Tibial nerve (tissue), 4 donors: ENCODE measurements around the gene DNAJC4. TPM values are rescaled to one million over a fixed set of nuclear protein-coding genes. Genes with fewer than 3 reads are reported as not detected.

Experiments used
- DNase-seq, 2 donors: peaks; one replicate each; pipeline ENCODE4 v3.0.0-alpha.2; 2019; ENCODE audit warnings: low spot score in 2 of 2
- H3K27ac ChIP-seq, 4 donors: fragments of 200-600 bp; sonication (generic) in 3 of 4; one replicate each; pipeline ENCODE4 v1.5.1; 2017 to 2019; ENCODE audit warnings: mild to moderate bottlenecking in 1 of 4
- H3K27me3 ChIP-seq, 2 donors: fragments of 200-600 bp; sonication (generic) in 1 of 2; one replicate each; pipeline versions ENCODE4 v1.5.1 to v1.6.0; 2017 to 2019
- H3K36me3 ChIP-seq, 3 donors: fragments of 200-600 bp; sonication (generic); one replicate each; pipeline ENCODE4 v1.5.1; 2018 to 2019
- H3K4me1 ChIP-seq, 4 donors: fragments of 200-600 bp; sonication (generic) in 3 of 4; one replicate each; pipeline ENCODE4 v1.5.1; 2017 to 2019
- H3K4me3 ChIP-seq, 4 donors: fragments of 200-600 bp; sonication (generic) in 3 of 4; one replicate each; pipeline ENCODE4 v1.5.1; 2017 to 2019; ENCODE audit warnings: mild to moderate bottlenecking in 1 of 4, moderate library complexity in 1 of 4
- H3K9me3 ChIP-seq, 4 donors: fragments of 200-600 bp; sonication (generic) in 3 of 4; one replicate each; pipeline ENCODE4 v1.5.1; 2017 to 2019
- CTCF ChIP-seq, 5 experiments: fragments of 200-600 bp in 3 of 5; fragments of 450-650 bp in 2 of 5; sonication (generic) in 3 of 5; IDR thresholded peaks; one replicate each; pipeline ENCODE4 v1.5.1; 2016 to 2019; ENCODE audit warnings: antibody characterized with exemption in 5 of 5, mild to moderate bottlenecking in 3 of 5, moderate library complexity in 2 of 5
- EP300 ChIP-seq, 2 donors: sonication (generic); formaldehyde crosslinking; IDR thresholded peaks; one replicate each; pipeline ENCODE4 v1.6.1; 2017; ENCODE audit warnings: antibody characterized with exemption in 2 of 2, mild to moderate bottlenecking in 1 of 2
- POLR2A ChIP-seq, 2 donors: fragments of 450-650 bp; IDR thresholded peaks; one replicate each; pipeline ENCODE4 v1.6.1; 2017; ENCODE audit warnings: antibody characterized with exemption in 2 of 2, mild to moderate bottlenecking in 2 of 2, moderate library complexity in 2 of 2
- WGBS, 2 donors: methylation state at CpG; one replicate each; pipeline ENCODE4 v1.1.5; 2018; 5-methylcytosine and 5-hydroxymethylcytosine counted together
- total RNA-seq, 4 donors: library from RNA; depleted of rRNA; stranded (reverse); fragments of >200 nt; gene quantifications; one replicate each; pipeline ENCODE4 v1.1.0, GENCODE V29; 2016

DNAJC4 gene
- total RNA-seq, 4 donors from 2014 or later: 20.1 to 42.0 (median 25.8) TPM

GRCh38 chr11:64204080-64204440, 26.3 kb upstream of the DNAJC4 start:
- DNase-seq: no peak
- Histone ChIP-seq H3K4me3 (no peak overlapping the region), H3K36me3 (peaks cover 0 to 84% (median 24%) of the 10 kb centered on the region in 3 donors), H3K27me3 (no peaks in the 10 kb centered on the region), H3K4me1 (peaks cover 0 to 25% (median 10%) of the 10 kb centered on the region in 4 donors), H3K9me3 (no peaks in the 10 kb centered on the region), H3K27ac (no peak overlapping the region)
- TF ChIP-seq POLR2A (IDR thresholded peaks at IDR 0.05) (no peak), CTCF (IDR thresholded peaks at IDR 0.05) (no peak), EP300 (IDR thresholded peaks at IDR 0.05) (no peak)
- WGBS, 2 donors: 82 to 83% methylated on average over 15 to 16 of the region's 16 CpGs

GRCh38 chr11:64204464-64204989, 25.8 kb upstream of the DNAJC4 start:
- peaks cover 0 to 81% (median 23%) of the 10 kb centered on the region in 3 donors for H3K36me3 ChIP-seq

GRCh38 chr11:64206457-64207255, 23.7 kb upstream of the DNAJC4 start, which contains the start of gene FERMT3:
Gene FERMT3, plus strand, starts transcription at chr11:64206721. Its CDS starts 644 bp downstream, at chr11:64207365.
- 62 to 68% methylated on average over 6 to 13 of the region's 27 CpGs for WGBS, 2 donors
- peak within 1 kb of the TSS; percentile 11 to 54 (median 30) for H3K4me3 ChIP-seq
- H3K36me3 ChIP-seq: peaks cover 0 to 71% (median 11%) of the 10 kb centered on the region in 3 donors
- H3K9me3 ChIP-seq: no peaks in the 10 kb centered on the region
- H3K27me3 ChIP-seq: no peaks in the 10 kb centered on the region
- H3K4me1 ChIP-seq: peaks cover 0 to 26% (median 10%) of the 10 kb centered on the region in 4 donors
- no peak for TF ChIP-seq CTCF (IDR thresholded peaks at IDR 0.05)
- TF ChIP-seq POLR2A (IDR thresholded peaks at IDR 0.05): peak in 1 of 2 donors; percentile 26
- no peak for TF ChIP-seq EP300 (IDR thresholded peaks at IDR 0.05)
- peak in 1 of 2 donors; percentile 31 for DNase-seq
- peak within 1 kb of the TSS; percentile 17 to 85 (median 74) for H3K27ac ChIP-seq

More at GRCh38 chr11:64204464-64204989, 25.8 kb upstream of the DNAJC4 start:
- Histone ChIP-seq H3K27ac (peak overlapping the region in 1 of 4 donors; percentile 5), H3K27me3 (no peaks in the 10 kb centered on the region), H3K9me3 (no peaks in the 10 kb centered on the region), H3K4me1 (peaks cover 0 to 26% (median 10%) of the 10 kb centered on the region in 4 donors), H3K4me3 (no peak overlapping the region)
- TF ChIP-seq CTCF (IDR thresholded peaks at IDR 0.05) (peak; percentile 68 to 82 (median 75)), EP300 (IDR thresholded peaks at IDR 0.05) (peak in 1 of 2 donors; percentile 77), POLR2A (IDR thresholded peaks at IDR 0.05) (no peak)
- peak; percentile 85 to 92 for DNase-seq
- WGBS, 2 donors: 31 to 34% methylated on average over 7 of the region's 7 CpGs

GRCh38 chr11:64207256-64208085, 22.9 kb upstream of the DNAJC4 start:
- Histone ChIP-seq H3K4me3 (peak overlapping the region; percentile 11 to 54 (median 30)), H3K27me3 (no peaks in the 10 kb centered on the region), H3K4me1 (peaks cover 0 to 26% (median 10%) of the 10 kb centered on the region in 4 donors), H3K27ac (peak overlapping the region; percentile 17 to 85 (median 74)), H3K9me3 (no peaks in the 10 kb centered on the region), H3K36me3 (peaks cover 0 to 72% (median 11%) of the 10 kb centered on the region in 3 donors)
- peak in 1 of 2 donors; percentile 36 for DNase-seq
- TF ChIP-seq CTCF (IDR thresholded peaks at IDR 0.05): no peak
- peak in 1 of 2 donors; percentile 29 for TF ChIP-seq EP300 (IDR thresholded peaks at IDR 0.05)
- no peak for TF ChIP-seq POLR2A (IDR thresholded peaks at IDR 0.05)
- WGBS, 2 donors: 41 to 48% methylated on average over 20 to 23 of the region's 30 CpGs
